Vagina (tissue), 2 donors: Measurements from ENCODE around the gene UPK1B. TPM values are rescaled to one million over a fixed set of nuclear protein-coding genes. Genes with fewer than 3 reads are reported as not detected.

Experiments used
- DNase-seq, 2 donors: peaks; one replicate each; pipeline ENCODE4 v3.0.0-alpha.2; 2017; ENCODE audit errors: extremely low spot score in 2 of 2
- H3K27ac ChIP-seq: fragments of 200-600 bp; sonication (generic); one replicate; pipeline ENCODE4 v1.5.1; 2019
- H3K27me3 ChIP-seq: fragments of 200-600 bp; sonication (generic); one replicate; pipeline ENCODE4 v1.5.1; 2019
- H3K36me3 ChIP-seq, 2 donors: fragments of 200-600 bp; sonication (generic); one replicate each; pipeline ENCODE4 v1.5.1; 2017 to 2019
- H3K4me1 ChIP-seq: fragments of 200-600 bp; sonication (generic); one replicate; pipeline ENCODE4 v1.5.1; 2019
- H3K4me3 ChIP-seq, 2 donors: fragments of 200-600 bp; sonication (generic); 1 replicate in 1 of 2; 2 replicates in 1 of 2; pipeline ENCODE4 v1.5.1; 2016 to 2019
- H3K9me3 ChIP-seq: fragments of 200-600 bp; sonication (generic); one replicate; pipeline ENCODE4 v1.5.1; 2019
- CTCF ChIP-seq, 3 experiments: fragments of 450-650 bp in 2 of 3; fragments of 200-600 bp in 1 of 3; sonication (generic) in 1 of 3; IDR thresholded peaks; one replicate each; pipeline ENCODE4 v1.5.1; 2017 to 2019; ENCODE audit warnings: antibody characterized with exemption in 3 of 3, mild to moderate bottlenecking in 2 of 3, moderate library complexity in 2 of 3
- POLR2A ChIP-seq, 2 donors: fragments of 450-650 bp; IDR thresholded peaks; one replicate each; pipeline ENCODE4 v1.6.1; 2017; ENCODE audit warnings: antibody characterized with exemption in 2 of 2, mild to moderate bottlenecking in 2 of 2, moderate library complexity in 2 of 2
- POLR2AphosphoS5 ChIP-seq, 2 donors: sonication (generic); formaldehyde crosslinking; IDR thresholded peaks; one replicate each; pipeline ENCODE4 v1.9.0; 2017; ENCODE audit warnings: antibody characterized with exemption in 2 of 2, mild to moderate bottlenecking in 2 of 2, low read depth in 1 of 2; ENCODE audit not compliant: insufficient read depth in 1 of 2
- intact Hi-C: fragments of 100-400 bp; cut with DNase I; formaldehyde crosslinking; loops from one replicate; pipeline ENCODE4 v1.15.1; 2023
- total RNA-seq: library from RNA; depleted of rRNA; stranded (reverse); fragments of >200 nt; gene quantifications from one replicate; pipeline ENCODE4 v1.2.3, GENCODE V29; 2016

Gene UPK1B
- total RNA-seq, 1 donor from 2014 or later: not detected

- no peak for DNase-seq
- Histone ChIP-seq H3K27ac (no peak overlapping the region), H3K27me3 (no peaks in the 10 kb centered on the region), H3K4me3 (no peak overlapping the region), H3K9me3 (no peaks in the 10 kb centered on the region), H3K36me3 (no peaks in the 10 kb centered on the region), H3K4me1 (no peaks in the 10 kb centered on the region)
- intact Hi-C loops: no loop called here
- TF ChIP-seq CTCF (IDR thresholded peaks at IDR 0.05): no peak
- no peak for TF ChIP-seq POLR2A (IDR thresholded peaks at IDR 0.05)
- no peak for TF ChIP-seq POLR2AphosphoS5 (IDR thresholded peaks at IDR 0.05; ENCODE audit: insufficient read depth in 1 of 2, low read depth in 1 of 2)
Observed at GRCh38 chr3:119176778-119177177, 3.4 kb downstream of the UPK1B start.

GRCh38 chr3:119177321-119177720, 3.9 kb downstream of the UPK1B start:
- no peak for DNase-seq
- H3K9me3 ChIP-seq: no peaks in the 10 kb centered on the region
- H3K27ac ChIP-seq: no peak overlapping the region
- no peaks in the 10 kb centered on the region for H3K4me1 ChIP-seq
- intact Hi-C loops: no loop called here
- TF ChIP-seq POLR2AphosphoS5 (IDR thresholded peaks at IDR 0.05; ENCODE audit: insufficient read depth in 1 of 2, low read depth in 1 of 2) (no peak), POLR2A (IDR thresholded peaks at IDR 0.05) (no peak), CTCF (IDR thresholded peaks at IDR 0.05) (no peak)
- H3K4me3 ChIP-seq: no peak overlapping the region
- no peaks in the 10 kb centered on the region for H3K36me3 ChIP-seq
- H3K27me3 ChIP-seq: no peaks in the 10 kb centered on the region

- TF ChIP-seq CTCF (IDR thresholded peaks at IDR 0.05) (no peak), POLR2A (IDR thresholded peaks at IDR 0.05) (no peak), POLR2AphosphoS5 (IDR thresholded peaks at IDR 0.05; ENCODE audit: insufficient read depth in 1 of 2, low read depth in 1 of 2) (no peak)
- intact Hi-C loops: no loop called here
Observed at GRCh38 chr3:119181765-119182164, 8.4 kb downstream of the UPK1B start.

GRCh38 chr3:119184111-119184510, 10.7 kb downstream of the UPK1B start:
- Histone ChIP-seq H3K36me3 (no peaks in the 10 kb centered on the region), H3K4me3 (no peak overlapping the region), H3K27me3 (no peaks in the 10 kb centered on the region), H3K27ac (no peak overlapping the region), H3K4me1 (no peaks in the 10 kb centered on the region), H3K9me3 (no peaks in the 10 kb centered on the region)
- DNase-seq: no peak
- intact Hi-C loops: no loop called here
- TF ChIP-seq POLR2A (IDR thresholded peaks at IDR 0.05): no peak
- no peak for TF ChIP-seq CTCF (IDR thresholded peaks at IDR 0.05)
- TF ChIP-seq POLR2AphosphoS5 (IDR thresholded peaks at IDR 0.05; ENCODE audit: insufficient read depth in 1 of 2, low read depth in 1 of 2): no peak

More at GRCh38 chr3:119181765-119182164, 8.4 kb downstream of the UPK1B start:
- Histone ChIP-seq H3K9me3 (no peaks in the 10 kb centered on the region), H3K4me3 (no peak overlapping the region), H3K36me3 (no peaks in the 10 kb centered on the region), H3K27ac (no peak overlapping the region), H3K27me3 (no peaks in the 10 kb centered on the region), H3K4me1 (no peaks in the 10 kb centered on the region)
- no peak for DNase-seq

GRCh38 chr3:119184796-119185570, 11.6 kb downstream of the UPK1B start:
- intact Hi-C loops: no loop called here
- DNase-seq: no peak
- Histone ChIP-seq H3K36me3 (no peaks in the 10 kb centered on the region), H3K9me3 (no peaks in the 10 kb centered on the region), H3K27ac (no peak overlapping the region), H3K4me3 (no peak overlapping the region), H3K27me3 (no peaks in the 10 kb centered on the region), H3K4me1 (no peaks in the 10 kb centered on the region)
- no peak for TF ChIP-seq POLR2A (IDR thresholded peaks at IDR 0.05)
- TF ChIP-seq POLR2AphosphoS5 (IDR thresholded peaks at IDR 0.05; ENCODE audit: insufficient read depth in 1 of 2, low read depth in 1 of 2): no peak
- TF ChIP-seq CTCF (IDR thresholded peaks at IDR 0.05): no peak
